C4-2B (cell line): Measurements from ENCODE around the gene HMGN4.

ENCODE experiments used
- H3K27ac ChIP-seq: fragments of 450-650 bp; 2 replicates; pipeline ENCODE4 v1.5.1; 2017
- CTCF ChIP-seq: fragments of 450-650 bp; conservative IDR thresholded peaks from 2 replicates; pipeline ENCODE4 v1.5.1; 2017; ENCODE audit warnings: mild to moderate bottlenecking
- ZFX ChIP-seq: fragments of 450-650 bp; IDR thresholded peaks from 2 replicates; pipeline ENCODE4 v1.6.1; 2017

The HMGN4 gene

DNA sequence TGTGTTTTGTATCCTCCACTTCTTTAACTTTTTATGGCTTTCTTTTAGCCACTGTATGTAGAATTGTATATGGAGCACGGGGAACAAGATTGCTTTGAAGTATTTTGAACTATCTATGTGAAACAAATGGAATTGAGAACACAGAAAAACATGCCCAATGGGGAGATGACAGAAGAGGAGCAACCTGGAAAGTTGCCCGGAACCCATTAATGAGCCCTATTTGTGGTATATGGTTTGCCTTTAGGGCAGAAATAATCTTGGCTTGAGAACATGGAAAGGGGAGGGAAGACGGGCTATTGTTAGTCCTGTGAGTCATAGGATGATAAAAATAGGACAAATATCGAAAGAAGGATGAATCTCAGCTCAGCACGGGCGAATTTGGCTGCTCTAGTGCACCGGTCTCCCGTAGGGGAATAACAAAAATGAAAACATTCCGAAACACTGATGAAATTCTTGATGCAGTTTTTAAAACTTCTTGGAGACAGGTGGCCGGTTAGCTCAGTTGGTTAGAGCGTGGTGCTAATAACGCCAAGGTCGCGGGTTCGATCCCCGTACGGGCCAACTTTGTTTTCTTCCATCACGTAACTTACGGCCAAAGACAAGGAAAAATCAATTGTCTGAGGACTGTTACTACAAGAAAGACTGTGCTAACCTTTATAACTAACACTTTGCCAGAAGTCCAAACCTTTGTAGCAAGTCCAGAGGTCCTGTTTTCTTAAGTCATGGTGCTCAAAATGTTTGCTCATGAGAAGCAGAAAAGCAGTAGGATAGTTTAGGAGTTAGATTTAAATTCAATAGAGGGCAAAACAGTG is 15.7 kb downstream of the HMGN4 start:
- no peak overlapping the region for H3K27ac ChIP-seq
- no peak for TF ChIP-seq CTCF
- TF ChIP-seq ZFX: no peak

DNA sequence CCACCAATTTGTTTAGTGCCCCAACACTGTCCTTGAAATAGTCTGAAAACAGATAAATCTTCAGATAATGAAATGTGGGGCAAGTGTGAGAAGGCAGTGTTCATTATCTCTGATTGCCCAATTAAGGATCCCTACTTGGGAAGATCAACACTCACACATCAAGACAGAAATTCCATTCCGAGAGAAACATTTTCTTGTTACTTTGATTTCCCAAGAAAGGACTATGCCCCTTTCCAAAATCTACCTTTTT is 16.2 kb downstream of the HMGN4 start:
- TF ChIP-seq ZFX: no peak
- TF ChIP-seq CTCF: no peak
- no peak overlapping the region; the same call in 1 of the 2 replicates for H3K27ac ChIP-seq

DNA sequence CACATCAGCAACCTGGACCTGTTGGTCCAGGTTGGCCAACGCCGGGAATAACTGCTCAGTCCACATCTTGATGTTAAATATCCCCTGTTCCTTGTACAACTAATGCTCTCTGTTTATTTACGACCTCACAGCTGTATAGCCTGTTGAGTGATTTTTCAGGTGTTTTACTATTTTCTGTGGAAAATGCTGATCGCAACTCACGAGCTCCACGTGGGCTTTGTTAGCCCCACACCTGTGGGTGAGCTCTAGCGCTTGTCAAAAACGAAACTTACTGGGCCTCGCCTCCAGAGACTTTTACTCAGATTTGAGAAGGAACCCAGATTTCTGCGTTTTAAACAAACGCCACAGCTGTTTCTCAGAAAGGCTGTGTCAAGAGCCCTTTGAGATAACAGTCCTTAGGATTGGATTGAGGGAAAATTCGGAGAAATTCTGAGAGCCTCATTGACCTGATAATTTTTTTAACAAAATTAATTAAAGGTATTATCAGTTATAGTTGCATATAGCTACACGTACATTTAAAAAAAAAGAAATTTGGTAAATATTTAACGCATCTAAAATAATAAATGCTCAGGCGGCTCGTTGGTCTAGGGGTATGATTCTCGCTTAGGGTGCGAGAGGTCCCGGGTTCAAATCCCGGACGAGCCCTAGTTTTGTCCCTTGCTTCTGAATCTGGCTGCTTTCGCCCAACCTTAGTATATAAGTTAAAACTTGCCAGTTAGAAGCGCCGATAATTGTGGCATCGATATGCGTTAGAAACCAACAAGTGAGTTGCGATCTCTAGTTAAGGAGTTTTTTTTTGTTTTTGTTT is 16.7 kb downstream of the HMGN4 start:
- no peak for TF ChIP-seq ZFX
- TF ChIP-seq CTCF: no peak
- no peak overlapping the region; the same call in 1 of the 2 replicates for H3K27ac ChIP-seq

GRCh38 chr6:26555505-26556262 is 17.5 kb downstream of the HMGN4 start:
- no peak overlapping the region for H3K27ac ChIP-seq
- TF ChIP-seq CTCF: no peak
- TF ChIP-seq ZFX: no peak

GRCh38 chr6:26556263-26557070 is 18.3 kb downstream of the HMGN4 start:
- H3K27ac ChIP-seq: no peak overlapping the region
- no peak for TF ChIP-seq ZFX
- no peak for TF ChIP-seq CTCF

- TF ChIP-seq ZFX: no peak
- no peak for TF ChIP-seq CTCF
- H3K27ac ChIP-seq: no peak overlapping the region
These were observed 23.6 kb downstream of the HMGN4 start for GRCh38 chr6:26561533-26562466.
